Tibial artery (tissue), 4 donors: ENCODE measurements around the gene HLA-F.

Source experiments
- DNase-seq, 2 donors: peaks; one replicate each; pipeline ENCODE4 v3.0.0-alpha.2; 2019
- H3K27ac ChIP-seq, 2 donors: fragments of 200-600 bp; sonication (generic) in 1 of 2; 1 replicate in 1 of 2; 2 replicates in 1 of 2; pipeline ENCODE4 v1.5.1; 2018 to 2019; ENCODE audit warnings: mild to moderate bottlenecking in 1 of 2
- H3K27me3 ChIP-seq, 2 donors: fragments of 200-600 bp; sonication (generic) in 1 of 2; one replicate each; pipeline versions ENCODE4 v1.5.1 to v1.6.0; 2016 to 2019
- H3K36me3 ChIP-seq, 3 donors: fragments of 200-600 bp; sonication (generic) in 2 of 3; one replicate each; pipeline ENCODE4 v1.5.1; 2016 to 2019; ENCODE audit warnings: mild to moderate bottlenecking in 2 of 3
- H3K4me1 ChIP-seq, 4 donors: fragments of 200-600 bp; sonication (generic) in 2 of 4; 1 replicate in 3 of 4; 2 replicates in 1 of 4; pipeline ENCODE4 v1.5.1; 2016 to 2019
- H3K4me3 ChIP-seq, 2 donors: fragments of 200-600 bp; sonication (generic) in 1 of 2; 1 replicate in 1 of 2; 2 replicates in 1 of 2; pipeline ENCODE4 v1.5.1; 2018 to 2019; ENCODE audit warnings: mild to moderate bottlenecking in 2 of 2
- H3K9me3 ChIP-seq, 3 donors: fragments of 200-600 bp; sonication (generic) in 1 of 3; one replicate each; pipeline ENCODE4 v1.5.1; 2016 to 2019
- intact Hi-C: fragments of 100-400 bp; cut with DNase I; formaldehyde crosslinking; loops from one replicate; pipeline ENCODE4 v1.15.0; 2023; ENCODE audit warnings: low total_unique reads
- TF ChIP-seq, protein P1 (sequence below), 2 experiments: fragments of 200-600 bp in 1 of 2; fragments of 450-650 bp in 1 of 2; IDR thresholded peaks; one replicate each; pipeline ENCODE4 v1.5.1; 2017 to 2019; ENCODE audit warnings: antibody characterized with exemption in 2 of 2, mild to moderate bottlenecking in 1 of 2, moderate library complexity in 1 of 2

The HLA-F gene

DNA sequence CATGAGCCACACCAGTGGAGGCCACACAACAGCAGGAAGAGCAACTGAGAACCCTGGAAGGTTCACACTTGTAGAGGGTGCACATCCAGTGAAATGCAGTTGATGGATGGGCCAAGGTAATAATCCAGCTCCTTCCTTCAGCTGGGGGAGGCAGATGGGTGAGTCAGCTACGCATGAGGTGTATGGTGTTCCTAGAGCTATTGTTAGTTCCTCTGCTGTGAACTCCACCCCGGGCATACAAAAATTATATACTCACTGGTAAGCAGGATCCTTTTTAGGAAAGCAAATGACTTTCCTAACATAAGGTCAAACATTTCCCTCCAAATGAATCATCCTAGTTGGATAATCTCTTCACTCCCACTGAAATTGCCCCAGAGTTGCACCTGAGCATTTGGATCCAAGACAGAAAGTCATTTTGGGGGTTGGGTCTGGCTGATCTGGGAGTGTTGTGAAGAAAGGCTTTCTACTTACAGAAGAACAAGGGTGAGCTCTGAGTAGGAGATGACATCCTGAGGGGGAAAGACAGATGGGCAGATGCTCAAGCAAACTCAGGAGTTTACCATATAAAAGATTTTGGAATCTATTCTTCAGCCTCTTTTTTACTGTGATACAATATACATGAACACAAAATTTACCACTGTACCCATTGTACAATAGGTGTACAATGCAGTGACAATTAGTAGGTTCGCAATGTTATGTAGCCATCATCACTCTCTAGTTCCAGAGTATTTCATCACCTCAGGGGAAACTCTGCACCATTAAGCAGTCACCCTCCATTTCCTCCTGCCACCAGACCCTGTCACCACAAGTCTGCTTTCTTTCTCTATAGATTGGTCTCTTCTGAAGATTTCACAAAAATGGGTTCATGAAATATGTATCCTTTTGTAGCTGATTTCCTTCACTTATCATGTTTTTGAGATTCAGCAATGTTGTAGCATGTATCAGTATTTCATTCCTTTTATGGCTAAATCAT, 11.1 kb downstream of the HLA-F start:
- Histone ChIP-seq H3K27ac (no peak overlapping the region), H3K9me3 (no peaks in the 10 kb centered on the region), H3K4me3 (no peak overlapping the region), H3K27me3 (no peaks in the 10 kb centered on the region), H3K4me1 (no peaks in the 10 kb centered on the region), H3K36me3 (peaks cover 0 to 7% (median 0%) of the 10 kb centered on the region in 3 donors)
- TF ChIP-seq, protein P1, sequence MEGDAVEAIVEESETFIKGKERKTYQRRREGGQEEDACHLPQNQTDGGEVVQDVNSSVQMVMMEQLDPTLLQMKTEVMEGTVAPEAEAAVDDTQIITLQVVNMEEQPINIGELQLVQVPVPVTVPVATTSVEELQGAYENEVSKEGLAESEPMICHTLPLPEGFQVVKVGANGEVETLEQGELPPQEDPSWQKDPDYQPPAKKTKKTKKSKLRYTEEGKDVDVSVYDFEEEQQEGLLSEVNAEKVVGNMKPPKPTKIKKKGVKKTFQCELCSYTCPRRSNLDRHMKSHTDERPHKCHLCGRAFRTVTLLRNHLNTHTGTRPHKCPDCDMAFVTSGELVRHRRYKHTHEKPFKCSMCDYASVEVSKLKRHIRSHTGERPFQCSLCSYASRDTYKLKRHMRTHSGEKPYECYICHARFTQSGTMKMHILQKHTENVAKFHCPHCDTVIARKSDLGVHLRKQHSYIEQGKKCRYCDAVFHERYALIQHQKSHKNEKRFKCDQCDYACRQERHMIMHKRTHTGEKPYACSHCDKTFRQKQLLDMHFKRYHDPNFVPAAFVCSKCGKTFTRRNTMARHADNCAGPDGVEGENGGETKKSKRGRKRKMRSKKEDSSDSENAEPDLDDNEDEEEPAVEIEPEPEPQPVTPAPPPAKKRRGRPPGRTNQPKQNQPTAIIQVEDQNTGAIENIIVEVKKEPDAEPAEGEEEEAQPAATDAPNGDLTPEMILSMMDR (IDR thresholded peaks at IDR 0.05), result no peak
- intact Hi-C loops, result no loop called here
- DNase-seq, result no peak

DNA sequence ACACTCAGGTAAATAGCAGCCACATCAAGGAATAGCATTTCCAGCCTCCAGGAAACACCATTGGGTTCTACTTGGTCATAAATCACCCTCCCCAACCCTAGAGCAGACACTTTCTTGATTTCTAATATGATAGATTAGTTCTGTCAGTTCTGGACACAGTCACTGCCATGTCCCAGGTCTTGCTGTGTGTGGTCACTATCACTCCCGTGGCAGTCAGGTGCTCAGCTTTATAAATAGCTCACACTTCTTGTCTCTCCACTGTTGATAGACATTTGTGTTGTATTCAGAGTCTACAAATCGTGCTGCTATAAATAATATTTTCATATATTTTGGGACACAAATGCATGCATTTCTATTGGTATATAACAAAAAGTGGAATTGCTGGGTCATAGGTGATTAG, 13.3 kb downstream of the HLA-F start:
- H3K4me1 ChIP-seq, result no peaks in the 10 kb centered on the region
- TF ChIP-seq, protein P1 (IDR thresholded peaks at IDR 0.05), result no peak
- H3K4me3 ChIP-seq, result no peak overlapping the region
- H3K9me3 ChIP-seq, result no peaks in the 10 kb centered on the region
- H3K27me3 ChIP-seq, result no peaks in the 10 kb centered on the region
- peaks cover 0 to 7% (median 0%) of the 10 kb centered on the region in 3 donors for H3K36me3 ChIP-seq
- DNase-seq, result no peak
- intact Hi-C loops, result no loop called here
- H3K27ac ChIP-seq, result no peak overlapping the region

GRCh38 chr6:29737707-29738630, 14.7 kb downstream of the HLA-F start:
- no peak overlapping the region for H3K4me3 ChIP-seq
- H3K9me3 ChIP-seq, result no peaks in the 10 kb centered on the region
- DNase-seq, result peak in 1 of 2 donors; percentile 60
- TF ChIP-seq, protein P1 (IDR thresholded peaks at IDR 0.05), result peak; percentile 54 to 63
- H3K4me1 ChIP-seq, result no peaks in the 10 kb centered on the region
- no peaks in the 10 kb centered on the region for H3K27me3 ChIP-seq
- intact Hi-C loops, result no loop called here
- peaks cover 0 to 7% (median 0%) of the 10 kb centered on the region in 3 donors for H3K36me3 ChIP-seq
- H3K27ac ChIP-seq, result no peak overlapping the region

DNA sequence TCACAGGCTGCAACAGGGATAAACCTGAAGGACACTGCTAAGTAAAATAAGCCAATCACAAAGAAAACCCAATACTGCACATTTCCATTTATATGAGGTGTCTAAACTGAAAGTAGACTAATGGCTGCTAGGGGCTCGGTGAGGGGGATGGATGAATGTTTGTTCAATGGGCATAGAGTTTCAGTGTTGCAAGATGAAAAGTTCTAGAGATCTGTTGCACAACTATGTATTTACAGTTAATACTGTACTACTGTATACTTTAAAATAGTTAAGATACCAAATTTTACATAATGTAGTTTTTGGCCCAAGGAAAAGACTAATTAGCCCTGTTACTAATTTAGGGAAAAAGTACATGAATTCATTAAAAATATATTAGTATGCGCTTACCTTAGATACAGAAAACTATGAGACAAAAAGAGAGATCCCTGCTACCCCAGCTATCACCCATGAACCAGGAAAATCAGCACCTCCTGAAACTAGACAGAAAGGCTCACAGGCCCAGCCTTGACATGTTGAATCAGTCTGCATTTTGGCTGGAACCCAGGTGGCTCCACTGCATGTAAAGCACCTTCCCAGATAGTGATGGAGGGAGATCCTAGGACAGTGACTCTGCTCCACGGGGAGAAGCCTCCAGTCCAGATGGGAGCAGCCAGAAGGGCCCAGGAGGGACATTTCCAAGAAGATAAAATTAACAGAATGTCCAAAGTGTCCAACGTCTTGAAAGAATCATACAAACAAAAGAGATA, 16.1 kb downstream of the HLA-F start:
- H3K36me3 ChIP-seq, result peaks cover 0 to 10% (median 8%) of the 10 kb centered on the region in 3 donors
- H3K4me1 ChIP-seq, result no peaks in the 10 kb centered on the region
- DNase-seq, result no peak
- no peak overlapping the region for H3K4me3 ChIP-seq
- TF ChIP-seq, protein P1 (IDR thresholded peaks at IDR 0.05), result no peak
- H3K27me3 ChIP-seq, result no peaks in the 10 kb centered on the region
- no peaks in the 10 kb centered on the region for H3K9me3 ChIP-seq
- no peak overlapping the region for H3K27ac ChIP-seq
- intact Hi-C loops, result no loop called here

DNA sequence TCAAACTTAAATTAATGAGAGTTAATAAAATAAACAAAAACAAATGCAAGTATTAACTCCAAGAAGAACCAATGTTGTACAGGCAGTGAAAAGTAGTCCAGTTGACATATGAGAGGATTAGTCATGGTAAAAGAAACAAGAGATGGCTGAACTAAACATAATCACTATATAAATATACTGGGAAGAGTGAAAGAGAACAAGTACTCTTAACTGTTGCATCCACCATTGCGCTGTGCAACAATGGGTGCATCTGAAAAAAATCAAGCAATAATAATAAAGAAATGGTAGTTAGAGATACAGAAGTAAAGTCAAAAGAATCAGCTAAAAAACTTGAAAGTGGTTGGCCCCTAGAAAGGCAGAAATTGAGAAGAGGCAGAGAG, 16.6 kb downstream of the HLA-F start:
- no peaks in the 10 kb centered on the region for H3K27me3 ChIP-seq
- no peaks in the 10 kb centered on the region for H3K4me1 ChIP-seq
- H3K27ac ChIP-seq, result no peak overlapping the region
- no peak overlapping the region for H3K4me3 ChIP-seq
- H3K36me3 ChIP-seq, result peaks cover 0 to 14% (median 13%) of the 10 kb centered on the region in 3 donors
- H3K9me3 ChIP-seq, result no peaks in the 10 kb centered on the region
- DNase-seq, result no peak
- intact Hi-C loops, result loop anchor here (5.0 kb wide), 1 partner anchor 92 kb away; no protein-coding TSS in a partner anchor
- TF ChIP-seq, protein P1 (IDR thresholded peaks at IDR 0.05), result no peak
